RWPE1 (cell line): ENCODE measurements around the gene TENM4.
"Not testable (repeated sequence)": the region's sequence is repeated elsewhere in the genome, so short reads cannot be mapped to it uniquely, and the experiment has no call there.

Experiments
- CTCF ChIA-PET: fragments of 350-600 bp; sonication (Branson Sonifier 250); formaldehyde crosslinking; extraction: SDS; loops from one replicate; lab custom pipeline; 2021; lab: Yijun Ruan, JAX
- POLR2A ChIA-PET: fragments of 400-600 bp; formaldehyde crosslinking; extraction: SDS; loops from one replicate; lab custom pipeline; 2020; ENCODE audit warnings: antibody characterized with exemption; ENCODE audit not compliant: low non-redundant PET; lab: Yijun Ruan, JAX
- DNase-seq: peaks from one replicate; pipeline ENCODE4 v3.0.0; 2012; ENCODE audit warnings: low spot score
- H3K27ac ChIP-seq: fragments of 450-650 bp; 2 replicates; pipeline ENCODE4 v1.5.1; 2017
- TF ChIP-seq, protein P1 (sequence below): fragments of 450-650 bp; conservative IDR thresholded peaks from 2 replicates; pipeline ENCODE4 v1.5.1; 2017; ENCODE audit warnings: low read depth, mild to moderate bottlenecking

The TENM4 gene

DNA sequence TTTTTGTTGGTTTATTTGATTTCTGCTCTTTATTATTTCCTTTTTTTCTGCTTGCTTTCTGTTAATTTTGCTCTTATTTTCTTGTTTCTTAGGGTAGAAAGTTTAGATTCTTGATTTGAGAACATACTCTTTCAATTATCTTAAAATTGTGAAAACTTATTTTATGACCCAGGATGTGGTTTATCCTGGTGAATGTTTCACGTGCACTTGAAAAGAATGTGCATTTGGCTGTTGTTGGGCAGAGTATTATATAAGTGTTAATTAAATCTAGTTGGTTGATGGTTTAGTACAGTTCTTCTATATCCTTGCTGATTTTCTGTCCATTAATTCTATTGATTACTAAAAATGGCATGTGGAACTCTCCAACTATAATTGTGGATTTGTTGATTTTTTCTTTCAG is 799.3 kb downstream of the TENM4 start:
- H3K27ac ChIP-seq: no peak overlapping the region
- POLR2A ChIA-PET: no interaction called here
- CTCF ChIA-PET: no interaction called here
- TF ChIP-seq, protein P1, sequence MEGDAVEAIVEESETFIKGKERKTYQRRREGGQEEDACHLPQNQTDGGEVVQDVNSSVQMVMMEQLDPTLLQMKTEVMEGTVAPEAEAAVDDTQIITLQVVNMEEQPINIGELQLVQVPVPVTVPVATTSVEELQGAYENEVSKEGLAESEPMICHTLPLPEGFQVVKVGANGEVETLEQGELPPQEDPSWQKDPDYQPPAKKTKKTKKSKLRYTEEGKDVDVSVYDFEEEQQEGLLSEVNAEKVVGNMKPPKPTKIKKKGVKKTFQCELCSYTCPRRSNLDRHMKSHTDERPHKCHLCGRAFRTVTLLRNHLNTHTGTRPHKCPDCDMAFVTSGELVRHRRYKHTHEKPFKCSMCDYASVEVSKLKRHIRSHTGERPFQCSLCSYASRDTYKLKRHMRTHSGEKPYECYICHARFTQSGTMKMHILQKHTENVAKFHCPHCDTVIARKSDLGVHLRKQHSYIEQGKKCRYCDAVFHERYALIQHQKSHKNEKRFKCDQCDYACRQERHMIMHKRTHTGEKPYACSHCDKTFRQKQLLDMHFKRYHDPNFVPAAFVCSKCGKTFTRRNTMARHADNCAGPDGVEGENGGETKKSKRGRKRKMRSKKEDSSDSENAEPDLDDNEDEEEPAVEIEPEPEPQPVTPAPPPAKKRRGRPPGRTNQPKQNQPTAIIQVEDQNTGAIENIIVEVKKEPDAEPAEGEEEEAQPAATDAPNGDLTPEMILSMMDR: no peak
- no peak for DNase-seq

DNA sequence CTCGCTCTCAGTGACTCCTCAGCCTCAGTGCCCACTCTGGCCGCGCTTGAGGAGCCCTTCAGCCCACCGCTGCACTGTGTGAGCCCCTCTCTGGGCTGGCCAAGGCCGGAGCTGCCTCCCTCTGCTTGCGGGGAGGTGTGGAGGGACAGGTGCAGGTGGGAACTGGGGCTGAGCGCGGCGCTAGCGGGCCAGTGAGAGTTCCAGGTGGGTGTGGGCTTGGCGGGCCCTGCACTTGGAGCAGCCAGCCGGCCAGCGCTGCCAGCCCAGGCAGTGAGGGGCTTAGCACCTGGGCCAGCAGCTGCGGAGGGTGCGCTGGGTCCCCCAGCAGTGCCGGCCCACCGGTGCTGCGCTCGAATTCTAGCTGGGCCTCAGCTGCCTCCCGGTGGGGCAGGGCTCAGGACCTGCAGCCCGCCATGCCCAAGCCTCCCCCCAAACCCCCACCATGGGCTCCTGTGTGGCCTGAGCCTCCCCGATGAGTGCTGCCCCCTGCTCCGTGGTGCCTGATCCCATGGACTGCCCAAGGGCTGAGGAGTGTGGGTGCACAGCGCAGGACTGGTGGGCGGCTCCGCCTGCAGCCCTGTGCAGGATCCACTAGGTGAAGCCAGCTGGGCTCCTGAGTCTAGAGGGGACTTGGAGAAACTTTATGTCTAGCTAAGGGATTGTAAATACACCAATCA is 802.0 kb downstream of the TENM4 start:
- TF ChIP-seq, protein P1: no peak
- H3K27ac ChIP-seq: no peak overlapping the region
- DNase-seq: no peak
- POLR2A ChIA-PET: no interaction called here
- CTCF ChIA-PET: interaction anchor here (0.5 kb wide), 1 partner anchor 141 kb away, joined by 3 read pairs; no protein-coding TSS in a partner anchor

DNA sequence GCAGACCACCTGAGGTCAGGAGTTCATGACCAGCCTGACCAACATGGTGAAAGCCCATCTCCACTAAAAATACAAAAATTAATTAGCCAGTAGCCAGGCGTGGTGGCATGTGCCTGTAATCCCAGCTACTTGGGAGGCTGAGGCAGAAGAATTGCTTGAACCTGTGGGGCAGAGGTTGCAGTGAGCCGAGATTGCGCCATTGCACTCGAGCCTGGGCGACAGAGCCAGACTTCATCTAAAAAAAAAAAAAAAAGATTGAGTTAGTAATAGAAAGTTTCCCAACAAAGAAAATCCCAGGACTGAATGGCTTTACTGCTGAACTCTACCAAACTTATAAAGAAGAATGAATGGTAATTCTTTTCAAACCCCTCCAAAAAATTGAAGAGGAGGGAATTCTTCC is 803.3 kb downstream of the TENM4 start:
- POLR2A ChIA-PET: not testable (repeated sequence)

DNA sequence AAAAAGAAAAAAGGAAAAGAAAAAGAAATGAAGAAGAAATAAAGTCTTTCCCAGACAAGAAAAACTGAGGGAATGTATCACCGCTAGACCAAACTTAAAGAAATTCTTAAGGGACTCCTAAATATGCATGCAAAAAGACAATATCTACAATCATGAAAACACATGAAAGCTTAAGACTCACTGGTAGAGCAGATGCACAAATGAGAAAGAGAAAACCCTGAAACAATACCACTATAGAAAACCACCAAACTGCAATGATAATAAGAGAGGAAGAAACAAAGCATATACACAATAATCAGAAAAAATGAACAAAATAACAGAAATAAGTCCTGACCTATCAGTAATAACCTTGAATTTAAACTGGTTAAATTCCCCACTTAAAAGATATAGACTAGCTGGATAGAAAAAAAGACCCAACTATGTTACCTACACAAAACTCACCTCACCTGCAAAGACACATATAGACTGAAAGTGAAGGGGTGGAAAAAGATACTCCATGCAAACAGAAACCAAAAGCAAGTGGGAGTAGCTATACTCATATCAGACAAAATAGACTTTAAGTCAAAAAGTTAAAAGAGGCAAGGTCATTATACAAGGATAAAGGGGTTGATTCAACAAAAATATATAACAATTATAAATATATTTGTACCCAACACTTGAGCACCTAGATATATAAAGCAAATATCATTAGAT is 804.9 kb downstream of the TENM4 start:
- TF ChIP-seq, protein P1: no peak
- ChIA-PET CTCF (no interaction called here), POLR2A (no interaction called here)
- DNase-seq: no peak
- H3K27ac ChIP-seq: no peak overlapping the region

More for the DNA sequence above, 803.3 kb downstream of the TENM4 start:
- H3K27ac ChIP-seq, CTCF ChIA-PET, DNase-seq: not testable (repeated sequence)

DNA sequence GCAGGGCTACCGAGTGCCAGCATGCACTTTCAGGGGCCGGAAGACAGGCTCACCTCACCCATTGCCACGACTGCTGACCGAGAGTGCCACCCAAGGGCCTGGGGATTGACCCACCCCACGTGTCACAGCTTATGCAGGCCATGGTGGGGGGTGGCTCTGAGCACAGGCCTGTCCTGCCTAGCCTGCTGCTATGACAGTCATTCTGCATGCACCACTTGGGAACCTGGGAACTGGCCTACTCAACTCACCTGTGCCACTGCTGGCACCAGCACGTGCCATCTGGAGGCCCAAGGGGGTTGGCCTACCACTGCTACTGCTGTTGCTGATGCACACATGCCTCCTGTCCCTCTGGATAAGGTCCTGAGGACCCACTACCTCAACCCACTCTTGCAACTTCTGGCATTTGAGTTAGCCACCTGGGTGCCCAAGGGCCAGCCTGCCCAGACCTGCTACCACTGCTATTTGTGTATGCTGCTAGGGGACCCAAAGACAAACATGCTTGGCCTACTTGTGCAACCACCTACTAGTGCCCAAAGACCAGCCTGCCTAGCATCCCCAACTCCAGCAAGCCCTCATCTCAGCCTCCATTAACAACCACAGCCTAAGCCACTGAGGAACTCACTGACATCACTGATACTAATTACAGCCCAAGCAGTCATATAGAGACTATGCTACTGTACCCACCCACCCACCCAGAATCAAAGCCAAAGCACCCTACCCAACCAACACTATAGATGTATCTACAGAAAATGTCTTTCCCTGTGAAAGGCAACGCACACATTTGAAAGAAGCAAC is 807.1 kb downstream of the TENM4 start:
- DNase-seq: no peak
- ChIA-PET POLR2A (no interaction called here), CTCF (interaction anchor here (0.5 to 0.7 kb wide), 2 partner anchors 69 to 968 kb away, joined by 3 to 6 read pairs; no protein-coding TSS in a partner anchor)
- no peak overlapping the region for H3K27ac ChIP-seq
- TF ChIP-seq, protein P1: no peak

DNA sequence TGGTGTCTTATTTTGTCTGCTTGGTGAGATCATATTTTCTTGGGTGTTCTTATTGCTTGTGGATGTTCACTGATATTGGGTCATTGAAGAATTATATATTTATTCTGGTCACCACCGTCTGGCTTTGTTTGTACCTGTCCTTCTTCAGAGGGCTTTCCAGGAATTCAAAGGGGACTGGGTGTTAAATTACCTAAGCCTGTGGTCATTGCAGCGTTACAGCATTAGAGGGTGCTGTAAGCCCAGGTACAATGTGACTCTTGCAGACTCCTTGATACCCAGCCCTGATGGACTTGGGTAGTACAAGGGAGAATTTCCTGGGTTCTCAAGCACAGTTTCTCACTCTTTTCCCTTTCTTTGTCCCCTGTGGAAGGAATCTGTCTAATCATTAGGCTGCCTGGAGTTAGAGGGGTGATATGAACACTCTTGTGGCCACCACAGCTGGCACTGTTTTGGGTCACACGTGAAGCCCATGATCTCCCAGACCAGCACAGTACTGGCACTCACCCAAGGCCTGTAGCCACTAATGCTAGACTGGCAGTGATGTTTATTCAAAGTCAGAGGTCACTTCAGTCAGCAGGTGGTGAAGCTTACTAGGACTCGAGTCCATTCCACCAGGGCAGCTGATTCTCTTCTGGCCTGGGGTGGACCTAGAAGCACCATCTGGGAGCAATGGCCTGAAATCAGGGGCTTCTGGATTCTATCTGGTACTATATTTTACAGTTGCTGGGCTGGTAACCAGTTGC is 810.1 kb downstream of the TENM4 start:
- no peak for DNase-seq
- ChIA-PET CTCF (no interaction called here), POLR2A (no interaction called here)
- H3K27ac ChIP-seq: no peak overlapping the region
- TF ChIP-seq, protein P1: no peak
